Esophagus muscularis mucosa (tissue), 4 donors: ENCODE measurements around the gene FALEC.

Source experiments
- EP300 ChIP-seq: sonication (generic); formaldehyde crosslinking; IDR thresholded peaks from one replicate; pipeline ENCODE4 v1.6.1; 2017; ENCODE audit warnings: antibody characterized with exemption
- POLR2A ChIP-seq: fragments of 450-650 bp; IDR thresholded peaks from one replicate; pipeline ENCODE4 v1.6.1; 2017; ENCODE audit warnings: antibody characterized with exemption, moderate library complexity, mild to moderate bottlenecking, low read depth
- TF ChIP-seq, protein P1 (sequence below), 3 experiments: fragments of 200-600 bp in 2 of 3; fragments of 450-650 bp in 1 of 3; sonication (generic) in 2 of 3; IDR thresholded peaks; one replicate each; pipeline ENCODE4 v1.5.1; 2017 to 2019; ENCODE audit warnings: antibody characterized with exemption in 3 of 3, mild to moderate bottlenecking in 2 of 3, moderate library complexity in 1 of 3

DNA sequence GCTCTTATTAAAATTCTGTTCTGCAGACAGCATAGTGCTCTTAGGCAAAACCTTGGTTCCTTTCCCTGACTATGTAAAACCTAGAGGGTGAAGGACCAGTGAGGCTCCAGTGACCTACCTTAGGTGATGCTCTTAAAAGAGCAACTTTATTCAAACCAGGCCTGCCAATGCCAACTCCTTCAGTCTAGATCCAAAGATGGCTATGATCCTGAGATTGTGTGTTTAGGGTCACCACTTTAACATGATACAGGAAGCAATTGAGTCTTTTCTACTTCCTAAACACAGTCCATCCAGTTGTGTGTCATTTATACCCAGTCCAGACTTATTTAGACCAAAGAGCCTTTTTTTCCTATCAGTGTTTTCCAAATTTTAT, 53.0 kb downstream of the FALEC start:
- TF ChIP-seq POLR2A = no peak
- TF ChIP-seq, protein P1, sequence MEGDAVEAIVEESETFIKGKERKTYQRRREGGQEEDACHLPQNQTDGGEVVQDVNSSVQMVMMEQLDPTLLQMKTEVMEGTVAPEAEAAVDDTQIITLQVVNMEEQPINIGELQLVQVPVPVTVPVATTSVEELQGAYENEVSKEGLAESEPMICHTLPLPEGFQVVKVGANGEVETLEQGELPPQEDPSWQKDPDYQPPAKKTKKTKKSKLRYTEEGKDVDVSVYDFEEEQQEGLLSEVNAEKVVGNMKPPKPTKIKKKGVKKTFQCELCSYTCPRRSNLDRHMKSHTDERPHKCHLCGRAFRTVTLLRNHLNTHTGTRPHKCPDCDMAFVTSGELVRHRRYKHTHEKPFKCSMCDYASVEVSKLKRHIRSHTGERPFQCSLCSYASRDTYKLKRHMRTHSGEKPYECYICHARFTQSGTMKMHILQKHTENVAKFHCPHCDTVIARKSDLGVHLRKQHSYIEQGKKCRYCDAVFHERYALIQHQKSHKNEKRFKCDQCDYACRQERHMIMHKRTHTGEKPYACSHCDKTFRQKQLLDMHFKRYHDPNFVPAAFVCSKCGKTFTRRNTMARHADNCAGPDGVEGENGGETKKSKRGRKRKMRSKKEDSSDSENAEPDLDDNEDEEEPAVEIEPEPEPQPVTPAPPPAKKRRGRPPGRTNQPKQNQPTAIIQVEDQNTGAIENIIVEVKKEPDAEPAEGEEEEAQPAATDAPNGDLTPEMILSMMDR (IDR thresholded peaks at IDR 0.05) = no peak
- TF ChIP-seq EP300 = no peak
